Hair follicular keratinocyte (primary cell): ENCODE results near the gene GEMIN4. TPM values are rescaled to one million over a fixed set of nuclear protein-coding genes. Genes with fewer than 3 reads are reported as not detected.

ENCODE experiments used
- total RNA-seq: library from RNA; depleted of rRNA; stranded (reverse); fragments of >200 nt; gene quantifications from 2 replicates; pipeline ENCODE4 v1.2.3, GENCODE V29; 2015

Gene GEMIN4
- total RNA-seq = 19.6 and 34.1 TPM in 2 replicates

GRCh38 chr17:752002-752619 lies at the start of gene GEMIN4:
Gene GEMIN4, minus strand, starts transcription at chr17:752264. Its CDS starts 122 bp downstream, at chr17:752142.

GRCh38 chr17:781805-782731 lies 30.0 kb upstream of the GEMIN4 start, which contains the start of the genes GLOD4 and MRM3:
Gene GLOD4, minus strand, starts transcription at chr17:782280. Its CDS starts 25 bp downstream, at chr17:782255.
Gene MRM3, plus strand, starts transcription at chr17:782353. Its CDS starts 26 bp downstream, at chr17:782379.

GRCh38 chr17:732067-732901 lies 19.8 kb downstream of the GEMIN4 start, which contains the start of gene TLCD3A:
Gene TLCD3A, plus strand, starts transcription at chr17:732596. Its CDS starts 52 bp downstream, at chr17:732648.

Other genes starting within 250 kb of the GEMIN4 start
- 16.6 and 18.4 TPM in 2 replicates for gene VPS53, start 37.4 kb downstream of the GEMIN4 start, total RNA-seq
- 23.6 and 34.0 TPM in 2 replicates for gene TLCD3A, start 19.7 kb downstream of the GEMIN4 start, total RNA-seq
- gene GLOD4, start 30.0 kb upstream of the GEMIN4 start, total RNA-seq = 48.9 and 70.2 TPM in 2 replicates
- 13.4 and 23.9 TPM in 2 replicates for gene MRM3, start 30.1 kb upstream of the GEMIN4 start, total RNA-seq
- gene NXN, start 227.5 kb upstream of the GEMIN4 start, total RNA-seq = 109 and 115 TPM in 2 replicates
- gene TIMM22, start 244.9 kb upstream of the GEMIN4 start, total RNA-seq = 15.5 and 21.1 TPM in 2 replicates